CD4-positive, alpha-beta T cell treated with Interleukin-17A for 1 hour (primary cell): ENCODE data around the gene COL11A2.

Experiments used
- DNase-seq: peaks from one replicate; pipeline ENCODE4 v3.0.0-alpha.2; 2020

COL11A2 gene

DNA sequence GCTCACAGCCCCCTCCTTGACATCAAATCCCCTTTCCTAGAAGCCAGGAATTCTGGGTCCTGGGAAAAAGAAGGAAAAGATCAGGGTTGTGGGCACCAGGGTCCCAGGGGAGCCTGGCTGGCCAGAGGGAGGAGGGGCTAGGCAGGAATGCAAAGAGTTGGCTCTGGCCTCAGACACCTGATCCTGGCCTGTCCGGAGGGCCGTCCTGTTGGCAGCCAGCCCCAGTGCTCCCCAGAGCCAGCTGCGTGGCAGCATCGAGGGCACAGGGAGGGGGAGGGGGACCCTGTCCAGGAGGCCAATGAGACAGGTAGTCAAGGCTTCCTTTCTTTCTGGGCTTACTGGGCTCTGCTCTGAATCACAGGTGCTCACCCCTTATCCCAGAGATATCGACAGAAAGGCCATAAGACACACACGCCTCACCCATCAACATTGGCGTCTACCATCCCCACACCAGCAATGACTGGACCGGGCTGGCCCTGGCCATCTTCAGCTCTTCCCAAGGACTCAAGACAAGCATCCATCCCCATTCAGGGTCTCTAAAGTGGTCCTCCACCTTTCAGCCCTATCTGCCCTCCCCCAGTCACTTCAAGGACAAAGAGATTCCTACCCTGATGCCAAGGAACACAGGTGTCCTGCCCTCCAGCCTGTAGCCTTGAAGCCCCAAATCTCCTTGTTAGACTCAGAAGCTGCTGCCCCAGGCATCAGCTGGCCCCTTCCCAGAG is 723 bp downstream of the COL11A2 start:
- no peak for DNase-seq

DNA sequence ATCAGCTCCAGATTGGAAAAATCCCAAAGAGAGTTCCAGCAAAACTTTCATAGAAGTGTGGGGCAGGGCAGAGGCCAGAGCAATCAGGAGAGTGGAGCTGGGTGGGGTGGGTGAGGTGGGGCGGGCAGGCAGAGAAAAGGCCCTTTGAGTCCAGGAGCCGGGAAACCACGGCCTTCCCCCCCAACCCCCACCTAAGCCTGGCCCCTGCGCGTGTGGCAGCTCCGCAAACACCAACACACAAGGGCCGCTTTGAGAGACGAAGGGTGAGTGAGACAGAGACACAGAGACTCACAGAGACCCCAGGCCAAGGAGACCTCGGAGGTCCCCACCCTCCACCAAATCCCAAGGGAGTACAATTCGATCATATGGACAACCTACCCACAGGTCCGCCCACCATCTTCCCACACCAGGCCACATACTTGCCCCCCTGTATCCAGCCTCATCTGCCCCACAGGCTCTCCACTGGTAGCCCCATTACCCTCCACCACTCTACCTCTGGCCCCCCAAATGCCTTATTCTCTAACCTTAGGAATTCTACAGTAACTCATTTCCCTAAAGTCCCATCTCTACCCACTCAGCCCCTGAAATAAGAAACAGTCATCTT is 1.7 kb downstream of the COL11A2 start:
- DNase-seq = no peak

- no peak for DNase-seq
Measured at GRCh38 chr6:33189625-33190448, 2.4 kb downstream of the COL11A2 start.

DNA sequence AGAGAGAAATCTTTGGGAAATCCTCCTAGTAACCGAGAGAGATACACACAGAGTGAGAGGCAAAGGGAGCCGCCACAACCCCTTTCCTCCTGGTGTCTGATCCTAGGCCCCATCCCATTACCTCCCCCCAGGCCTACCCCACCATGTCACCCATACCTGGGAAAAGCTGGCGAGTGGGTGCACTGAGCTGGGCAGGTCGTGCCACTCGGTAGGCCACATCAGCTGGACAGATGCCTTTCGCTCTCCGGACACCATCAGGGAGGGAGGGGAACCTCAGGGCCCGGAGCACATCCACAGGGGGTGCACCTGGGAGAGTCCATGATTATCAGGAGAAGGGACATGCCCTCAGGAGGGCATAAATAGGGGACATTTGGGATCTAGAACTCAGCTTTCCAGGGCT is 3.1 kb downstream of the COL11A2 start:
- DNase-seq = no peak

DNA sequence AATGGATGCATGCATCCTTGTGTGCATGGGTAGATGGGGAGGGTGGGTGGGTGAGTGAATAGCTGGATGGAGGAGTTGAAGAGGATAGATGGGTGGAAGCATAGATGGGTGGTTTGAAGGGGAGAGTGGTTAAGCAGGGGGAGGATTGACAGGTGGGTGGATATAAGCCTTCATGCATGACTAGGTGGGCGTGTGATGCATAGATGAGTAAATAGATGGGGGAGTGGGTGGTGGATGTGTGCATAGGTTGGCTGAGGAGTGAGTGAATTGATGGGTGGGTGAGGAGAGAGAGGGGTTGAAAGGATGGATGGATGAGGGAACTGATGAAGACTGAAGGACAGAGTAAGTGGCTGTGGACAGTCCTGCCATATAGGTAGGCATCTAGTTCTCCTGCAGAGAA is 4.5 kb downstream of the COL11A2 start:
- no peak for DNase-seq

DNA sequence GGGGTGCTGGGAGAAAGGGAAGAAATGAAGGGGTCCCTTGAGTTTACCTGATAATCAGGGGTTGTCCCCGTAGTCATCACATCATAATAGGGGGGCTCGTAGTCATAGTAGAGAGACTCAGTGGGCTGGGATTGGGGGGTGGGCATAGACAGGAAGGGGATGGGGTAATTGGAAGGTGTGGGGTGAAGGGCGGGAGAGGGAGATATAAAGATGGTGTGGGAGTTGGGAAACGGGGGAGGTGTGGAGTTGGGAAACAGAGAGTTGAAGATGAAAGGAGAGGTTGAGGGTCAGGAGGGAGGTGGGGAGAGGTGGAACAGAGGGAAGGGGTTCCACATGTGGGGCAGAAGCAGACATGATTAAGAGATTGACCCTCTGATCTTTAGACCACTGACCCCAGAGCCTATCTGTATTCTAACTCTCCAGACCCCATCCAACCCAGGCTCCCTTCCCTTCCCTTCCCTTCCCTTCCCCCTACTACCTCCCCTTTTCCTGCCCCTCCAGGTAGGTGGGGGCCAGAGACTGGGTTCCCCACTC is 6.5 kb downstream of the COL11A2 start:
- no peak for DNase-seq

GRCh38 chr6:33185190-33185589 is 7.1 kb downstream of the COL11A2 start:
- DNase-seq = no peak

- peak; percentile 36 for DNase-seq
Measured at GRCh38 chr6:33183071-33183683, 9.1 kb downstream of the COL11A2 start.

GRCh38 chr6:33181141-33181540 is 11.1 kb downstream of the COL11A2 start:
- DNase-seq = no peak

GRCh38 chr6:33178755-33179475 is 13.4 kb downstream of the COL11A2 start:
- no peak for DNase-seq

DNA sequence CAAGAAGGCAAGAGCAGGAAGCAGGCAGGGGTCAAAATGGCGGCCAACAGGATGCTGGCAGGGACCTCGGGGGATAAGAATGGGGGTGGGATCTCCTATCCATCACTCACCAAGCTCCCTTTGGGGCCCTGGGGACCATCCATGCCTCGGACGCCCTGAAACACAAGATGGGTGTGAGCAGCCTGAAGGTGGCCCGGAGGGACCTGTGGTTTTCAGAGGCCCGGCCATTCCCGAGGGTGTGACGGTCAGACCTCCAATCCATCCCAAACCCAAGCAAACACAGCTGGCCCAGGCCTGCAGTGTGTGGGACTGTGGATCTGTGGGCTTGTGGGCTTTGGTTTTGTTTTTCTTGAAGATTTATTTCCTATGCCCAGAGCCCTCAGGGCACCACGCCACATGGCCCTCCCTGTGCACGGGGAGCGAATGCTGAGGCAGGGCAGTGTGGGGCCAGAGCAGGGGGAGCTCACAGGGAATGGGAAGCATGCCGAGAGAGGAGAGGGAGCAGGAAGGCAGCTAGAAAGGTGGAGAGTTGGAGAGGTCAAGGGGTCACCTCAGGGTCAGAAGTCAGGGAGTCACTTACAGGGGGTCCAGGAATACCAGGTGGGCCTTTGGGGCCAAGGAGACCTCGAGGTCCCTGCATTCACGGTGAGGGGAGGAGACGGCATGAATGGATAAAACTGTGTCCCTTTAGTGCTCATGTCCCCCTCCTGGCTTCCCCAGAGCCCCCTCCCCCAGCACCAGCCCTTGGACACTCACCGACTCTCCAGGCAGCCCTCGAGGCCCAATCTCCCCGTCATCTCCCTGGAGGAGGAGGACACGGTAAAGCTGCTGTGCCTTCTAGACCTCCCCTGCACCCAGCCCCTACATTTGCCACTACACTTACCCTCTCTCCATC is 14.5 kb downstream of the COL11A2 start:
- no peak for DNase-seq

DNA sequence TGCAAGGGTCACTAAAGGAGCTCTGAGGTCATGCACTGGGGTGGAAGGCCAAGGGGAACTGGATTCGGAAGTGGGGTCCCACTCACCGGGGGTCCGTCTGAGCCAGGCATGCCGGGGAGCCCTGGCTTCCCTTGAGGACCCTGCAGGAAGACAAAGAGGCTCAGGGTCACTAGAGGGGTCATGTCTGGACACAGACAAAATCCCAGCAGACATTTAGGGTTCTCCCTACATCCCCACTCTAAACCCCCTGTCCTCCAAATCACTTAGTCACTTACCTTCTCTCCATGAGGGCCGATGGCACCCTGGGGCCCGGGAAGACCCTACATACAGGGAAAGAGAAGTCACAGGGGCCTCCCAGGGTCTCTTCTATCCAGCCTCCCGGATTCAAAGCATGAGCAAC is 15.4 kb downstream of the COL11A2 start:
- DNase-seq = no peak

GRCh38 chr6:33175436-33176069 is 16.7 kb downstream of the COL11A2 start:
- no peak for DNase-seq

GRCh38 chr6:33174784-33175183 is 17.5 kb downstream of the COL11A2 start:
- no peak for DNase-seq

- no peak for DNase-seq
Measured at GRCh38 chr6:33173535-33174180, 18.6 kb downstream of the COL11A2 start.

DNA sequence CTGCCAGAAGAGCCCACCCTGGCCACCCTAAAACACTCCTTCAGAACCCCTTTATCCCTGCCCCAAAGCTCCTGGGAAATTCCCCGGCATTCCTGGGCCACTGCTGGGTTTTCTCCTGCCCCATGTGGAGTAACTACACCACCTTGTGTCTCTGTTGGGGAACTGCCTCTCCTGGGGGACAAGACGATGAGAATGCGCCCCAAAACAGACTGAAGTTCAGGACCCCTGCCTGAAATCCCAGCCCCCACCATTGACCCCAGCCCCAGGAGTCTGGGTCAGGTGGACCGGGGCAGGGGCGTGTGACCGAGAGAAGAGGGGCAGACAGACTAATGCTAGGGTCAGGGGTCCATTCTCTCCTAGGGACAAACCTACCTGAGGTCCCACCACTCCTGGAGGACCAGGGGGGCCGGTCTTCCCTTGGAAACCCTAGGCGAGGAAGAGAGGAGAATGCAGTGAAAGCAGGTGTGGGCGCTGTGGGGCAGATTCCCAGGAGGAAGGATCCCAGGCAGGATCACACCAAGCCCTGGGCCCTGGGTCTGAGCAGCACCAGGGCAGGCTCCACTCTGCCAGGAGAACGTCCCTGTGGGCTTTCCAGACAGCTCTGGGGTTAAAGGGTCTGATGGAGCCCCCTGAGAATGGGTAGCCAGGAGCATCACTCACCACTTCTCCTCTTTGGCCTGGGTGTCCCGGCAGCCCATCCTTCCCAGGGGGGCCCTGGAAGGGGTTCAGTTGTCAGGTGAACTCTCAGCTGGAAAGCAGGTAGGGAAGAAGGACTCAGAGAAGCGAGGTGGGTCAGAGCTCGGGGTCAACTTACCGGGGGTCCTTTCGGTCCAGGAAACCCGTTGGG is 19.4 kb downstream of the COL11A2 start:
- DNase-seq = peak; percentile 13

GRCh38 chr6:33171880-33172687 is 20.2 kb downstream of the COL11A2 start:
- DNase-seq = no peak
